GM18951 (cell line): Measurements from ENCODE around the gene DNAH9.

Source experiments
- POLR2A ChIP-seq: IDR thresholded peaks from 4 replicates; pipeline ENCODE4 v1.6.1; 2011; ENCODE audit warnings: mild to moderate bottlenecking; ENCODE audit not compliant: insufficient read length, insufficient read depth; ENCODE audit errors: extremely low read depth
- in situ Hi-C: fragments of 300-500 bp; cut with MboI; formaldehyde crosslinking; loops from one replicate; pipeline ENCODE4 v1.12.0; 2022; ENCODE audit warnings: low sequenced_read_pairs, mixed read lengths, inconsistent platforms; ENCODE audit not compliant: unreplicated experiment

Gene DNAH9, protein sequence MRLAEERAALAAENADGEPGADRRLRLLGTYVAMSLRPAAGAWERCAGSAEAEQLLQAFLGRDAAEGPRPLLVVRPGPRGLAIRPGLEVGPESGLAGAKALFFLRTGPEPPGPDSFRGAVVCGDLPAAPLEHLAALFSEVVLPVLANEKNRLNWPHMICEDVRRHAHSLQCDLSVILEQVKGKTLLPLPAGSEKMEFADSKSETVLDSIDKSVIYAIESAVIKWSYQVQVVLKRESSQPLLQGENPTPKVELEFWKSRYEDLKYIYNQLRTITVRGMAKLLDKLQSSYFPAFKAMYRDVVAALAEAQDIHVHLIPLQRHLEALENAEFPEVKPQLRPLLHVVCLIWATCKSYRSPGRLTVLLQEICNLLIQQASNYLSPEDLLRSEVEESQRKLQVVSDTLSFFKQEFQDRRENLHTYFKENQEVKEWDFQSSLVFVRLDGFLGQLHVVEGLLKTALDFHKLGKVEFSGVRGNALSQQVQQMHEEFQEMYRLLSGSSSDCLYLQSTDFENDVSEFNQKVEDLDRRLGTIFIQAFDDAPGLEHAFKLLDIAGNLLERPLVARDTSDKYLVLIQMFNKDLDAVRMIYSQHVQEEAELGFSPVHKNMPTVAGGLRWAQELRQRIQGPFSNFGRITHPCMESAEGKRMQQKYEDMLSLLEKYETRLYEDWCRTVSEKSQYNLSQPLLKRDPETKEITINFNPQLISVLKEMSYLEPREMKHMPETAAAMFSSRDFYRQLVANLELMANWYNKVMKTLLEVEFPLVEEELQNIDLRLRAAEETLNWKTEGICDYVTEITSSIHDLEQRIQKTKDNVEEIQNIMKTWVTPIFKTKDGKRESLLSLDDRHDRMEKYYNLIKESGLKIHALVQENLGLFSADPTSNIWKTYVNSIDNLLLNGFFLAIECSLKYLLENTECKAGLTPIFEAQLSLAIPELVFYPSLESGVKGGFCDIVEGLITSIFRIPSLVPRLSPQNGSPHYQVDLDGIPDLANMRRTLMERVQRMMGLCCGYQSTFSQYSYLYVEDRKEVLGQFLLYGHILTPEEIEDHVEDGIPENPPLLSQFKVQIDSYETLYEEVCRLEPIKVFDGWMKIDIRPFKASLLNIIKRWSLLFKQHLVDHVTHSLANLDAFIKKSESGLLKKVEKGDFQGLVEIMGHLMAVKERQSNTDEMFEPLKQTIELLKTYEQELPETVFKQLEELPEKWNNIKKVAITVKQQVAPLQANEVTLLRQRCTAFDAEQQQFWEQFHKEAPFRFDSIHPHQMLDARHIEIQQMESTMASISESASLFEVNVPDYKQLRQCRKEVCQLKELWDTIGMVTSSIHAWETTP (N-terminal part only)

DNA sequence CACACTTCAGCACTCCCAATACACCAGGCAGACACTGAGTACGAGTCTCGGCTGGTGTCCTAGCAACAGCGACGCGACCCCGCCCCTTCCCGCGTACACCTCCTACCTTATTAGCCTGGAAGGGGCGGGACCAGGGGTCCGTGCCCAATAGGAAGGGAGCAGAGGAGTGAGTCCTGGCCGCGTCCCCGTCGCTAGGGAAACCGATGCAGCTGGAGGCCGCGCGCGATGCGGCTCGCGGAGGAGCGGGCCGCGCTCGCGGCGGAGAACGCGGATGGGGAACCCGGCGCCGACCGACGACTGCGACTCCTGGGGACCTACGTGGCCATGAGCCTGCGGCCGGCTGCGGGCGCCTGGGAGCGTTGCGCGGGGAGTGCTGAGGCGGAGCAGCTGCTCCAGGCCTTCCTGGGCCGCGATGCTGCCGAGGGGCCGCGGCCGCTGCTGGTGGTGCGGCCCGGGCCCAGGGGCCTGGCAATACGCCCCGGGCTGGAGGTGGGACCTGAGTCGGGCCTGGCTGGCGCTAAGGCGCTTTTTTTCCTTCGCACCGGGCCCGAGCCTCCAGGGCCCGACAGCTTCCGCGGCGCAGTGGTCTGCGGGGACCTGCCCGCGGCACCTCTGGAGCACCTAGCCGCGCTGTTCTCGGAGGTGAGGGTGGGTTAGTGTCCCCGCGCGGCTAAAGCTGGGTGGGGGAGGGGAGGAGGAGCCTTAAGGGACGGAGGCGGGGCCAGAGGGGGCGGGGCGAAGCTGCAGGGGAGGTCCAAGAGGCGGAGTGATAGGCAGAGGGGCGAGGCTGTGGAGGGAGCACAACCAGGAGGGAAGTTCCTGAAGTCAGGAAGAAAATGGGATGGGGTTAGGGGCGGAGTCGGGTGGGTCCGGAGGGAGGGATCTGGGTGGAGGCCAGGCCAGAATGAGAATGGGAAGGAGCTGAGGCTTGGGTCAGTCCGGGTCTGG, at the start of gene DNAH9:
TSS of gene DNAH9 (plus strand) at position 197 of the 948 bp plus-strand sequence. CDS start at position 226, 29 bp downstream.
- in situ Hi-C loops = no loop called here
- no peak for TF ChIP-seq POLR2A

DNA sequence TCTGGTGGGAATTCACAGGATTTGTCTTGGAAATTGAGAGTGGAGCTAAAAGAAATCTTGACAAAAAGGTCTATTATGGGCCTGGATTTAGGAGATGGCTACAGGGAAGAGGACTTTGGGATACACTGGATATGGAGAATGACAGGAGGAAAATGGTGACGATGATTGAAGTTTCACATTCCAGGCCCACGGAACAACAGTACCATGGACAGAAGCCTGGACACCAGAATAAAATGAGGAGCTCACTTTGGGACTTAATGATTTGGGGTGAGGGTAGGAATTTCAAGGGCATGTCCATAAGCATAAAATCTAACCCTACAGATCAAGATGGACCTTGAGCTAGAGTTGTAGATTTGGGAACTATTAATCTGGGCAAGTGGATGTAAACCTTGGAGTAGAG, 47.8 kb upstream of the DNAH9 start:
- in situ Hi-C loops = no loop called here
- no peak for TF ChIP-seq POLR2A

DNA sequence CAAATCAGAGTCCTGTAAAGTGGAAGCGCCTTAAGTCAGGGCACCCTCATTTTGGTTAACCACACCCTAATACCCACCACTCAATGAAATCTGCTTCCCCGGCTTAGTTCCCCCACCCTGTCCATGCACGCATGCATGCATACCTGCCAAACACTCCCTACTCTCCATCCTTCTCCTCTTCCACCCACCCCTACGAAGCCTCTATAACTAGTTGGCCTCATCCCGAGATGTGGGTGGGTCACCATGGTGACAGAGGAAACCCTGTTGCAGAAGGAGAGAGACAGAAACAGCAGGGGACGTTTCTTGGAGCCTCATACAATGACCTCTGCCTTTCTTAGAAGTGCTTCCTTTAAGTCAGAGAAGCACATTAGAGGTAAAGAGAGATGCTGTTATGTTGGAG, 46.8 kb upstream of the DNAH9 start:
- in situ Hi-C loops = no loop called here
- TF ChIP-seq POLR2A = no peak

DNA sequence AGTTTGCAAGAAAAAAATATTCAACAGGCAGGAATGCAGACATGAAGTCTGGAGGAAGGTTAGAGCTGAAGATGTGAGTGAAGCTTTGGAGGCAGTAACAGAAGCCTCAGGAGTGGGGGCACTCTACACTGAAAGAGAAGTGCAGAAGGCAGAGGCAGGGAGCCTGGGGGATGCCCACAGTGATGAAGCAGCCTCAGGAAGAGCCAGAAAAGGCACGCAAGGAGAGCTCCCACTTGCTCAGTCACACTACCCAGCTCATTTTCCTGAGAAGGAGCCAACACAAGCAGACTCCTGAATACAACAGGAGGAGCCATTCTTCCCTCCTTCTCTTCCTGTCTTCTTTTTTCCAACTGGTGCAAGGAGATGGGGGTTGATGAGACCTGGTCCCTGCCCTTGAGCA, 45.1 kb upstream of the DNAH9 start:
- in situ Hi-C loops = no loop called here
- no peak for TF ChIP-seq POLR2A

DNA sequence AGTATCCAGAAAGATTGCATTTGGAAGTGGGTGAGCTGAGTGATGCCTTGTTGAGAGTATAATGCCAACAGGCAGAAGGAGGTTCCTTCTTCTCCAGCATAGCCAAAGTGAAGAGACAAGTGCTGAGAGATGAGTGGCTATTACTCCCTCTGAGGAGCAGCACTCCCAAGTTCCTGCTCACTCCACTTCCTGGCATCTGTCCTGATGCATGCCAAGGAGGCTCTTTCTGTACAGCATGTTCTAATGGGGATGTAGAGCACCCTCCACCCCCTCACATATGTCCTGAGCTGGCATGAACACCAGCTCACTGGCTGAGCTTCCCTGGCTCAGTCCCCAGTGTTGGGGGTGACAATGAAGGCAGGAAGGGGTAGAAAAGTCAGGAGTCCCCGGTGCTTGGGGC, 44.2 kb upstream of the DNAH9 start:
- TF ChIP-seq POLR2A = no peak
- in situ Hi-C loops = no loop called here

DNA sequence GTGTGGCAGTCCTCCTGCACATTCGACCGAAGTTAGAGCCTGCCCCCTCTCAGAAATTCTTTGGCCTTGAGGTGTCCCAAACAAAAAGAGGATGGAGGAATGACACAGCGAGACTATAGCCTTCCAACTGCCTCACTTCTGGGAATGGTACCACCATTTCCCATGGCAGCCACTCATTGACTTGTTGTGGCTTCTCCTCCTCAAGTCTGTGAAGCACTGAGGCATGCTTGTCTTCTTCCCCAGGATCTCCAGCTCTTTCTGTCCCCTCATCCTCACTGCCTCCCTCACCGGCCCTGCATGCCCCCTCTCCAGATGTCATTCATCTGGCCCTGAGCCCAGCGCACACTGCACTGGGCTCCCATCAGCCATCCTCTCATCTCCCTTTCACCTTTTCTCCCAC, 43.7 kb upstream of the DNAH9 start:
- in situ Hi-C loops = no loop called here
- no peak for TF ChIP-seq POLR2A

DNA sequence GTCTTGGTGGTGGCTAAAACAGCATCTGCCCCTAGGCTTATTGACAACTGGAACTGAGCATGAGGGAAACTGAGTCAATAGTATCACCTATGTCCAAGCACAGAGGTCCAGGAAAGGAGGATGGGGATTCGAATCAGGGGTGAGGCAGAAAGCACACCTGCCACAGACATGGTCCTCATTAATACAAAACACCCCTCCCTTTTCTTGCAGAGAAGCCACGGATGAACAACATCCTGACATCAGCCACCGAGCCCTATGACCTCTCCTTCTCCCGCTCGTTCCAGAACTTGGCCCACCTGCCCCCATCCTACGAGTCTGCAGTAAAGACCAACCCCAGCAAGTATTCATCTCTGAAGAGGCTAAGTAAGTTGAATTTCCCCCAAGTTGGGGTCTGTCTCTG, 42.7 kb upstream of the DNAH9 start:
- no peak for TF ChIP-seq POLR2A
- in situ Hi-C loops = no loop called here

DNA sequence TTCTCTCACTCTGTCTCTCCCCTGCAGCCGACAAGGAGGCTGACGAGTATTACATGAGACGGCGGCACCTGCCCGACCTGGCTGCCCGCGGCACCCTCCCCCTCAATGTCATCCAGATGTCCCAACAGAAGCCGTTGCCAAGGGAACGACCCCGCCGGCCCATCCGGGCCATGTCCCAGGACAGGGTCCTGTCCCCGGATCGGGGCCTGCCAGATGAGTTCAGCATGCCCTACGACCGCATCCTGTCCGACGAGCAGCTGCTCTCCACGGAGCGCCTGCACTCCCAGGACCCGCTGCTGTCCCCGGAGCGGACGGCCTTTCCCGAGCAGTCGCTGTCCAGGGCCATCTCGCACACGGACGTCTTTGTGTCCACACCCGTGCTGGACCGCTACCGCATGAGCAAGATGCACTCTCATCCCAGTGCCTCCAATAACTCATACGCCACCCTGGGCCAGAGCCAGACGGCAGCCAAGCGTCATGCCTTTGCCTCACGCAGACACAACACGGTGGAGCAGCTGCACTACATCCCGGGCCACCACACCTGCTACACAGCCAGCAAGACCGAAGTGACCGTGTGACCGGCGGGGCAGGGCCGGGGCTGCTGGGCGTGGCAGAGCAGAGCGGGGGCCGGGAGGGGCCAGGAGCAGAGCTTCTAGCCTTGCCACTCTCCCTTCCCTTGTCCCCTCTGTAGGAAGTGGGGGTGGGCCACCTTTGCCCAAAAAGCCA, 40.4 kb upstream of the DNAH9 start:
- in situ Hi-C loops = no loop called here

DNA sequence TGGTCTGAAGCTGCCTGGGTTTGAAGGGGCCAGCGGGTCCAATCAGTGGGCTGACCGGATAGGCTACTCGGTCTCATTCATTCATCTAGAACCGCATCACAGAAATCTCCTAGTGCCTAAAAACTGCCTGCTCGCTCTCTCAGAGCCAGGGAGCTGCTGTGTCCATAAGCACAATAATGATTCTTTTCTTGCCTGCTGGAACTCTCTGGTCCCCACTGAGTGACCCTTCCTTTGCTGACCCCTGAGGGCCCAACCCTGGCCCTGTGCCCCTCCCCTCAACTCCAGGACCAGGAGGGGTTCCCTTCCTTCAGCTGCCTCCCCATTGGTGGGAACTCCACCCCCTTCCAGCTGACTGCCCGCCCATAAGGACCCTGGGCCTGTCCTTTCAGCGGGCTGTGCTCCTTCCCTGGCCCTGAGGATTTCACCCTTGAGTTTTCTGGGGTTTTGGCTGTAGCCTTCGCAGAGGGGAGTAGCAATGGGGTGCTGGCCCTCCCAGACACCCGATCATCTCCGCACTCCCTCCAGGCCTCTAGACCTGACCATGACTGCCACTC, 39.5 kb upstream of the DNAH9 start:
- no peak for TF ChIP-seq POLR2A
- in situ Hi-C loops = no loop called here

More for the DNA sequence above, 40.4 kb upstream of the DNAH9 start:
- TF ChIP-seq POLR2A = no peak

DNA sequence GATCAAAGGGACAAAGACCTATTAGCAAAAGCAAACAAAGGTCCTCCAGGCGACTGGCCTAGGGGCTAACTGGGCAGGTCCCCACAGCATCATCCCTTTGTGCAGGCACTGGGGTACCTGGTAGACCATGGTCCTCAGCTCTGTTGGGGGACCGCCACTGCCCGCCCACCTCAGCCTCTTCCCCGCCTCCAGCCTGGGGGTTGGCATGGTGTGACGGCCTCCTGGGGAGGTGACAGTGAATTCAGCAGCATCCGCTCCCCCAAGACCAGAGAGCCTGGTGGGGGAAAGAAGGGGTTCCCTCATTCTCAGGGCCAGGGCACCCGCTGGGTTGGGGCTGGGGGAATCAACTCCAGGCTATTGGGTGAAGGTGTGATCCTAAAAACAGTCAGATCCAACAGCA, 38.7 kb upstream of the DNAH9 start:
- in situ Hi-C loops = no loop called here
- TF ChIP-seq POLR2A = no peak

DNA sequence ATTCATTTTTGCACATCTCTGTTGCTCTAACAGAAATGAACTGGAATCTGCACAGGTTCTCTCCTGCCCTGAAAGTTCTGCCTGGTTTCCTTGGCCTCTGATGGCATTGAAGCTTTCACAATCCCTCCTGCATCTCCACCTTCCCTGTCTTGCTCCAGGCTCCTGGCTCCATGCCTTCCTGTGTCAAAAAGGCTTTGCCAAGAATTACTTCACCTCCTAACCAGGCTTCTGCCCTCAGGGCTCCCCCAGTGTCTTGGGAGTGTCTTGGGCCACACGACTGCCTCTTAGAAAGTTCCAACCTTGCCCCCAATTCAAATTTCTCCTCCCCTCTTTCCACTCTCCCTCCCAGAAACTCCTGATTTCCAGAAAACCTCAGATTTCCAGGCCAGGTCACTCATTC, 37.0 kb upstream of the DNAH9 start:
- in situ Hi-C loops = no loop called here
- no peak for TF ChIP-seq POLR2A
